Fibroblast of peridontal ligament (primary cell): Measurements from ENCODE around the gene HERC3.

Experiments used
- DNase-seq: peaks from one replicate; pipeline ENCODE4 v3.0.0-alpha.2; 2010; ENCODE audit errors: extremely low read depth

The HERC3 gene

DNA sequence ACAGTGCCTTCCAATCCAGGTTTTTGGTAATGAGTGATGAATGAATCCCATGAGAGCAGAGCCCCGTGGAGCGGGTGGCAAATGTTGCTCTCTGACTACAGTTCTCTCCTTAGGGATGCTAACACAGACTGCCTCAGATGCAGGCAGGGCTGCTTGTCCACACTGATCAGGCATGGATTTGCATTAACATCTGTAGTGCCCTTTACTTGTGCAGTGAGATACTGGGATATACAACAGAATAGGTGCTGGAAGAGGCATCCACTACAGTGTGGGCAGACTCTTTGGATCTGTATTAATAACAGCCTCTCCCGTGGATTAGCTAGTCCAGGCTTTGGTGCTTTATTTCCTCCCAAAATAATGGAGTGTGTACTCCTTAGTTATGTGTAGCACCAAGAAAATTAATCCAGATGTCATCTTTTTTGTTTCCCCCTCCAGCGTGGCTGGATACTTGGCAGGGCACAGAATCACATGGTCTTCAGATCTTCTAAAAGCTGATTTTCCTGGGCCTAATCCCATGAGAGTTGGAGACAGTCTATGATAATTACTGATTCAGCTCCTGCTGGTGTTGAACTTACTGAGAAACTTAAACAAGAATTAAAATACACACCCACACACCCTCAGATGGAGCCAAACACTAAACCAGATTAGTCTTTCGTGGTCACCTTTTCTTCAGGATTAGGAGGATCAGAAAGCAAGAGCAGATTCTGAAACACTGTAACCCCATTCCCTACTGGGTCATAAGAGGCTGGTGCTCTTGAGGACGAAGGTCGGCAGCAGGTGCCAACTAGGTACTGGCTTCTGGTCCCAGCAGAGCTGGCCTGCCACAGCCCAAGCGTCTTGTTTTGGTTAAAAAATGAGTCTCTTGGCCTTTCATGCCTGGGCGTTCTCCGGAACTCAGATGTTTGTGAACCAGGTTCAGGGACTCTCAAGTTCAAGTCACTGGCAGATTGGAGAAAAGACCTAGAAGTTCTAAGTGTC lies 128.5 kb downstream of the HERC3 start:
- DNase-seq, result peak; percentile 47

DNA sequence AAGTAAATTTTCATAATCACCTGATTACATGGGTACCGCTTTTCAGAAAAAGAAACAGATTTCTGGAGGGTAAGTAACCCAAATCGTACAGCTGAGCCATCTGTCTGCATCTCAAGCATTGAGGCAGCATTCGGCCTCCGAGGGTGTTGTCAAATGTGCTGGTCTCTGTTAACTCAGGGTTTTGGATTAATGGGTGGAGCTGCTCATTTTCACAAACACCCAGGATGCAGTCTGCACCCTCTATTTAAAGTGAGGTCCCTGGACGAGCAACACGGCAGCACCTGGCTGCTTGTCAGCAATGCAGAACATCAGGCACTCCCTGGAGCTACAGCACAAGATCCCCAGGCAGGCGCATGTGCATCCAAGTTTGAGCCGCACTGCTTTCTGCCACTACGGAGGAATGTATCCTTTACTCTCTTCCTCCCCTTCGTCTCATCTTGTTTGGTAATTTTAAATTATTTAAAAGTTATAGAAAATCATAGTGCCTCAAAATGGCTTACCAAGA lies 130.0 kb downstream of the HERC3 start:
- no peak for DNase-seq

DNA sequence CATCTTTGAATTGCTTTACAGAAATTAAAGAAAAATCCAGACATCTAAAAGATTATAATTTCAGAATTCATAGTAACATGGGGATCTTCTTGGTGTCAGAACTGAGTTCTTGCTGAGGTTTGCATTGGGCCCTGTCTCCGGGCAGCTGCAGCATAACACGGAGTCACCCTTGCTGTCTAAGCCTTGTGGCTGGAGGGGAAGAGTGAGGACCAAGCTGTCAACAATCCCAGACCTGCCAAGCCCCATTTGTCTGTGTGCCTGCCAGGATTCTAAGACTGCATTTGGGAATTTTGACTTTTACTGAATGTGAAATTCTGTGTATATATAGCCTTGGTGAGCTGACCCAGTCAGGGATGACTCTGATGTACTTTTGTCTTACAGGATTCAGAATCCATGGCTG lies 130.5 kb downstream of the HERC3 start:
- no peak for DNase-seq

DNA sequence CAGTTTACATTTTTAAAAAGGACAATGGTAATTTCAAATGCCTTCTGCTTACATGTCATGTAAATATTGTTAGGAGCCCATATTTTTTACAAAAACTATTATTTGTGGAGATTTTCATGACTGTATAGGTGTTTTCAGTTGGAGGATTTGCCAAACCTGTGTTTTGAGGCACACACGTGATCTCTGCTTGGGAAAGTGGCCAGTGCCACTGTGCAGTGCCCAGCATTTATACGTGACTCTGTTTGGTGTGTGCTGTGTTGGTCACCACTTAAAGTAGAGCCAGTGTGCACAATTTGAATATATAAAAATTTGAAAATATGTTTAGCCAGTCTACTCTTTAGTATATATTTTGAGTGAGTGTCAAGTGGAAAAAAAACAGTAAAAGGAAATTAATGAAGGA lies 132.1 kb downstream of the HERC3 start:
- no peak for DNase-seq

DNA sequence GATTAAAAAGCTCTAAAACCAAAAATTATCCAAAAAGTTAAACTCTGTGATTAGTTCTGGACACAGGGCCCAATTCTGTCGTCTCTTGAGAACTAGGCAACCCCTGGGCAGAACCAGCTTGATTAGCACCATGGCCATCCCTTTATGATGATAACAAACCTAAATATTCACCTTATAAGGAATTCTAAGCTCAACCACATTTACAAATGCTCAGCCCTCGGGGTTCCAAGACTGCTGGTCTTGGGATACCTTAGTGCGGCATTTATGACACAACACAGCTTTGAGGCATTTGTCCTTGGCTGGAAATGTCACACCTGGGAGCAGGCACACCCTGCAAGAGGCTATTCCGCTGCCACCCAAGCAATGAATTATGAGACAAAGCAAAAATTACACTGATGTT lies 132.9 kb downstream of the HERC3 start:
- DNase-seq, result no peak

DNA sequence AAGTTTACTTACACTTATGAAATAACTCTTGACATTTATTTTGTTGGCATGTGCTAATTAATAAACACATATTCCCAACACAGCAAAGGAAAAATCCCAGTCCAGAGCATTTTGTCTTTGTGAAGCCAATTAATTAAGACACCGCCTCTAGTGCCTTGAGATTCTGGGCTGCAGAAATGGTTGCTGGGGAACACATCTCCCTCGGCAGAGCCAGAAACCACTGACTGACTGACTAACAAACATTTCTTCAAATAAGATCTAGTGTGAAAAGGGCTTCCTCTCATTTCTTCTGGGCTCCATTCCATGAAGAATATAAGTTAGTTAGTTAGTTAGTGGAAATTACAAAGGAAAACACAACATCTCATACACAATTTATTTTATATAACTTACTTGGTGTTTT lies 133.7 kb downstream of the HERC3 start:
- no peak for DNase-seq

DNA sequence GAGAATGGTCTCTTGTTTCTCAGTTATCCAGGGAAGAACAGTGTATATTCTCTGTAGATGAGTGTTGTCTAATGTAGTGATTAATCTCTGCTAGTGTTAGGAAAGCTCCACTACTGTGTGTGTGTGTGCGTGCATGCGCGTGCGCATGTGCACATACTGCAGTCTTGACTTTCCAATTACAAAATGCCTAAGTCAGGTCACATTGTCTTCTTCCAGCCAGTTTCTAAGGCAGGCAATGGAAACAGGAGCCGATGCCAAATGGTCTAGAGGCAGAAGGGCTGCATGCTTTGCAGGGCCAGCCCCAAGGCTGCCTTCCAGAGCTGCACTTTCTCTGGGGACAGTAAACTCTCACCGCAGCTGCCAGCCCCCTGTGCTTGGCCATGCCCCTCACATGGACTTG lies 135.9 kb downstream of the HERC3 start:
- no peak for DNase-seq

DNA sequence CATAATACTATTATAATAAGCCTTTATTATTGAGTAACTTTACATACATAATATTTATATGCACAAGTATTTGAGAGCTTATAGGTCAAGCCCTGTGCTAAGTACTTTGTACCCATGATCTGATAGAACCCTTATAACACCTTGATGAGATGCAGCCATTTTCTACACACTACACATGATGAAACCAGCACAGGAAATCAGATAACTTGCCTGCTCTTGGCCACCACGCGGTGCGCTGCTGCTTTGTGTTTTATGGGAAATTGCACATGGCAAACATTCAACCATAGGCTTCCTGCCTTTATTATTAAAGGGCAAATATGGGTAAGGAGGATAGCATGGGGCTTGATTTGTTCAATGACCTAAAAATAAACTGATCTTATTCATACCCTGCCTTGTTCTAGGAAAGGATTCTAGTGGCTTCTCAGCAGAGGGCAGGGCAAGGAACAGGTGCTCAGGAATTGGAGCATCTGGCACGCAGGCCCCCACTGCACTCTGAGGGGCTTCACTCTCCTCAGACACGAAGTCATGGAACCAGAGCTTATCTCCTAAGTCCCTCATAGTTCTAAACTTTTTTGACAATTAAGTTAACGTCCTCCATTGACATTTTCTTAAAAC lies 137.0 kb downstream of the HERC3 start:
- DNase-seq, result no peak

DNA sequence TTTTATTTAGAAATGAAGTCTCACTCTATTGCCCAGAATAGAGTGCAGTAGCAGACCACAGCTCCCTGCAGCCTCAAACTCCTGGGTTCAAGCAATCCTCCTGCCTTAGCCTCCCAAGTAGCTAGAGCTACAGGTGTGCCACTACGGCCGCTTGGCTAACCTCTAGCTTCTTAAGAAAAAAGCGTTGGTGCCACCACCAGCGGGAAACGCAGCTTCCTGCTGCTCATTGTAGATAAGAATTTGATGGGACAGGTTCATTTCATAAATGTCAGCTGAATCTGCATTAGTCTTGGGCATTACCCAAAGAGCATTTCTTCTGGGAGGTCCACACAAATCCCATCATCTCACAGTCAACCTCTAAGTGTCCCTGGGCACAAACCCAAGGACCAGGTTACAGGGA lies 138.5 kb downstream of the HERC3 start:
- DNase-seq, result no peak

DNA sequence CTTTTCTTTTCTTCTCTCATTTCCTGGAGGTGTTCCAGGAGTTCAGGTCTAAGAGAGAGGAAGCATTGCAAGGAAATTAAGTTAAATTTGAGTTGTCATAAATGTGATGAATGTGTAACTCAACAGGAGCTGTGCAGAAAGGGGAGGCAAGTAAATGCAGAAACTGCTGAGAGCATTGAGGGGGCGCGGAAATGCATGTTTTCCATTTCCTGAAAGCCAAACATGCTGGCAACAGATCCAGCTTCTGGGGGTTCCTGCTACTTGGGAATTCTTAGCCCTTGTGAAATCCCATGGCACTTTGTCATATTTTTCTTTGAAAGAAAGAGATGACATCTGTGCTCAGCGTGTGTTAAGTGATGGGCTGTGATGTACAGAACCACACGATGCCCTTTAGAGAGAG lies 139.1 kb downstream of the HERC3 start:
- DNase-seq, result no peak

DNA sequence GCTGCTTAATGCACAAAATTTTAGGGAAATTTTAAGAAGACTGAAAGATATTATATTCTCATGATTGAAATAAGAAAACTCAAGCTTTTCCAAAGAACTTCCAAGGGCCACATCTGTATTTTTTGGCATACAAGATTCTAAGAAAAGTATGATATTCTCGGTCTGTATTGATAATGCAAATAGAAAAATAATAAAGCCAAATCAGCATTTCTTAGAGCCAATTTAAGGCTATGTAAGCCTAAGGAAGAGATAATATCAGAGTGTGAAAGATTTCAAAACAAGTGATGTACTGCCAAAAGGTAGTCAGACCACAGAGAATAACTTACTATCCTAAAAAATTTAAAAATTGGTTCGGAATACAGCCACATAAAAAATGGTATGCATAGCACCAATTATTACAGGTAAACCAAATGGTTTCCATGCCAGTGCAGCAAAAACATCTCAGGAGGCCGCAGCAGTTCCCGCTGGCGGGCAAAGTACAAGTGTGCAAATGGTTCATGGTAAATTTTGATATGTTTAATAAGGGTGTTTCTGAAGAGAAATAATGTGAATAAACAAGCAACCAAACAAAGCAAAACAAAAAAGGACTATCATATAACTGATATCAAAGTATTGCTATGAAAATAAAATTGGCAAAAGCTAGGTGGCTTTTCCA lies 140.6 kb downstream of the HERC3 start:
- DNase-seq, result no peak

DNA sequence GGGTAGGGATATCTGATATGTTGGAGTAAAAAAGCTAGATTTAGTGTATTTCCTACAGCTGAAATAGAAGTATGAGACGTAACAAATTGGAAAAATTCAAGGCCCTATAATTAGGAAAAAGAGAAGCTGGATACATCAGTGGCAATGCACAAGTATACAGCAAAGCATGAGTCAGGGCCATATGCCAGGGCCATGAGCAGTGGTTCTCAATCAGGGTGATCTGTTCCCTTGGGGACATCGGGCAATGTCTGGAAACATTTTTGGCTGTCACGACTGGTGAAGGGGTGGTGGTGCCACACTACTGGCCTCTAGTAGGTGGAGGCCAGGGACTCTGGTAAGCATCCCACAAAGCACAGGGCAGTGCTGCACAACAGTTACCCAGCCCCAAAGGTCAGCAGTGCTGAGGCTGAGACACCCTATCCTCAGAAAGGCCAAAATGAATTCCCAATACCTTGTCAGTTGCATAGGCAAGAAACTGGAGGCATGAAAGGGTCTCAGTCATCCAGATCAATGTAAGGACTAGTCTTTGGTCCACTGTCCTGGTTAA lies 142.2 kb downstream of the HERC3 start:
- no peak for DNase-seq

DNA sequence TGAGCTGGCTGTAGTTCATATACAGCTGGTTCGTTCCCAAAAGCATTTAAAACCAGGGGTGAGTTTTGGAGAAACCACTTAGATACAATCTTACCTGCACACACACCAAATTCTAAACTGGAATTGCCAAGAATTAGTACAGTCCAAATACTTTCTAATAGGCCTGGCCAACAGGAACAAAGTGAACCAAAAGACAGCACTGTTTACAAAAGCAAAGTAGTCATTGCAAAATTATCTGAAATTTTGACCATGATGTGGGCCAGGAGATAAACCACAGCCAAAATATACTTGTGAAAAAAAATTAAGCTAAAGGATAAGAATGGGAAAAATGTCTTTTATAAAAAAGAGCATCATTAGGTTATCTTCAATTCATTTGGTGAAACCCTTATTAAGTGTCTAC lies 143.3 kb downstream of the HERC3 start:
- DNase-seq, result peak; percentile 38

DNA sequence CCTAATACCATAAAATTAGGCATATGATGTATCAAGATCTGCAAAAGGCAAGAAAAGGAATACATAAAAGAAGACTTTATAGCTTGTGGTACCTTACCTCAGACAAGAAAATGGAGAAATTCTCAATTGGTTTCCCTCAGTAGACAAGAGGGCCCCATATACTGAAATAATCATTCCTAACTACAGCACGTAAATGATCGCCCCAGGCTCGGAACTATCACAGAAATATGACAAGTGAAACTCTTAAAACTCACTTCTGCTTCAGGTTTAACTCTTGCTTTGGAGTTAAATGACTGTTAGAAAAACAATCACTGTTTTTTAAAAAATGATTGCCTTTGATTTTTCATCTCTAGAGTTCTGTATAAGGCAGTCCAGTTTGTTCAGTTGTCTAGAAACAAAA lies 144.0 kb downstream of the HERC3 start:
- DNase-seq, result no peak

DNA sequence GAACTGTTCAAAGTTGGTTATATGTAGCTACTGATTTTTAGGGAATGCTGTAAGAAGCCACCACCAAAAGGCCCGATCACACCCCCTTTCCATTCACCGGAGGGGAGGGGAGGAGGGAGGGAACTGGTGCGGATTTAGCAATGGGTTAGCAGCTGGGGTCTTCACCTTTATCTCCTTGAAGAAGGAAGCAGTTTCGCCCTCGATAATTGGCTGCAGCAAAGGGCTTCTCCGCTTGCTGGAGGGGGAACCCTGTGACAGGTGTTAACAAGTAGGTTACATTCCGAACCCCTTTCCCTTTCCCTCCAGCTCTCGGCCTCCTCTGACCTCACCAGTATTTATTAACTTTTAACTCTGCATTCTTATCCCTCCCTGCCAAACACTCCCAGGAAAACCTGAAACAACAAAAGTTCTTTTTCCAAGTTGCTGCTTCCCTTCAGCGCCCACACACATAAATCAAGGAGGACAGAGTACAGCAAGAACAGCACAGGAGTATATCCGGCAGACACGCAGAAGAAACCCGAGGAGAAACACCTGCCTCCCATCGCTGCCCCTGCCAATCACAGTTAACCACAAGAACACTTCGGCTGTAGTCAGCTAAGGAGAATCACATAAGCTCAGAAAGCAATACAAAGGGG lies 145.1 kb downstream of the HERC3 start:
- DNase-seq, result no peak

DNA sequence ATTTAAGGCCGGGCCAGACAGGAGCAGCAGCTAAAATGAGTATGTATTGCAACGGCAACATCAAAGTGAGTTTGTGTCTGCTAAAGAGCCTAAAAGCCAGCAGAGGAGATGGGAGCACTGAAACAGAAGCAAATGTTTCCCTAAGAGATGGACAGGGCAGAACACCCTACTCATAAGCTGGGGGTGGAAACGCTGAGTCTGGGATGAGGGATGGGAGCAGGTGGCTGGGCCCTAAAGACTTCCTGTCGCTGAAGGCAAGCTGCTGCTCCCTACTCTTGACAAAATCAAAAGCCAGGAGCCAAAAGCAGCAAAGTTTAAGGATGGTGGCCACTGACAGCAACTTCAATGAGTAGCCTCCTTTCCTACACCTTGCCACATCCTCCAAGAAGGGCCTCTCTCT lies 145.9 kb downstream of the HERC3 start:
- no peak for DNase-seq

DNA sequence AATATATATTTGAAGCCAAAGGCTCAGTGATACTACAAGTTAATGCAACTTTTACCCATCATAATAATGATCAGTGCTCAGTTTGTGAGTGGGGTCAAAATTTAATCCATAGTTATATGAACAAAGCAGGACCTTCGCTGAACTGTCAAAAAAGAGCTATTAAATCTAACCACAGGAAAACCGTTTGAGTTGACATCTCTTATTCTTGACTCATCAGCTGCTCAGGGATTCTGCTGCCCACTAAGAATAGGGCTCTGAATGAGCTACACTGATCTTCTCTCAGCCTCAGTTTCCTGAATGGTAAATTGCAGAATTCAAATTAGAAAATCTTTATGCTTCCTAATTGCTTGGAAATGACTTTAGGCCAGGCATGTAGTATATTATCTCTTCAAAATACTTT lies 150.3 kb downstream of the HERC3 start:
- no peak for DNase-seq

DNA sequence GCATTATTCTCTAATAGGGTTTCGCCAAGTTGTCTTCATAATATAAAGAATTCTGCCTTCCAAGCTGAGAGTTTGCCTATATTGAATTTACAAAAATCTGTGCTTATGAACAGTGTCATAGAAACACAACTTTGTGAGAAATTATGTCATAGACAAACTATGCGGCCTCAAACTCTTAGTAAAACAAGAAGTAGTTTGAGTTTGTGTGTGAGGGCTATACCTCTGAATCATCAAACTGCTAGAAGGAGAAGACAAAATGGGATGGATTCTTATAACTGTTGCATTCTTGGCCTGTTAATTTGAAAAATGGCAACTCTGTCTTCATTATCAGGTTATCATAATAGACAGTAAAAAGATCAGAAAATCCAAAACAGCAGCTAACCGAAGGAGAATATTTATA lies 151.4 kb downstream of the HERC3 start:
- peak; percentile 90 for DNase-seq

DNA sequence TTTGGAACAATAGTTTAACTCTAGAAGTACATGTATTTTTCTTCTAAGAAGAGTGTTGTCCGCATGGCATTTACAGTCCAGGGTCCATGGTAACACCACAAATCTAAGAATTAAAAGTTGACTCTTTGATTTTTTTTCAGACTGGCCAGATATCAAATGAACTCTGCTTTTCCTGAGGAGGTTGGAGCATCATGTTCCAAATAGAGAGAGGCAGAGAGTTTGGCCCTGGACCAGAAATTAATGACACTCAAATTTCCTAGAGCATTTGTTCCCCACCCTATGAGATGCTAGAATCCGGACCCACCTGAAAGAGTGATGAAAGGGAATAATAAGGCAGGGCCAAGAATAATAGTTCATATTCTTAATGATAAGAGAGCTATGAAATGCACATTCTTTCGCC lies 152.3 kb downstream of the HERC3 start:
- DNase-seq, result no peak

DNA sequence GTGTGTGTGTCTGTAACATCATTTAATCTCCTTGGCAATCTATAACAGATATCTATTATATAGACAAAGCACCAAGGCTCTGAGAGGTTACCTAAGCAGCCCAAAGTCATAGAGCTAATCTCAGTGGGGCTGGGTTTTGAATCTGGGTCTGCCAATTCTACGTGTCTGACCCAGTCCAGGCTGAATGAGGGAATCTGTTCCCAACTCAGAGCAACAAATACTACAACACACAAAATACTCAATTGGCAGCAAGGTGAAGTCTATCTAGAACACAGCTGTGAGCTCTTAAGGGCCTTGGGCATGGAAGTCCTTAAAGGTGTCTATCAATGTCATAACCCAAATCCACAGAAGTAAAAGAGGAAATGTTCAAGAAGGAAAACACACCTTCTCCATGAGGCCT lies 152.9 kb downstream of the HERC3 start:
- DNase-seq, result no peak

DNA sequence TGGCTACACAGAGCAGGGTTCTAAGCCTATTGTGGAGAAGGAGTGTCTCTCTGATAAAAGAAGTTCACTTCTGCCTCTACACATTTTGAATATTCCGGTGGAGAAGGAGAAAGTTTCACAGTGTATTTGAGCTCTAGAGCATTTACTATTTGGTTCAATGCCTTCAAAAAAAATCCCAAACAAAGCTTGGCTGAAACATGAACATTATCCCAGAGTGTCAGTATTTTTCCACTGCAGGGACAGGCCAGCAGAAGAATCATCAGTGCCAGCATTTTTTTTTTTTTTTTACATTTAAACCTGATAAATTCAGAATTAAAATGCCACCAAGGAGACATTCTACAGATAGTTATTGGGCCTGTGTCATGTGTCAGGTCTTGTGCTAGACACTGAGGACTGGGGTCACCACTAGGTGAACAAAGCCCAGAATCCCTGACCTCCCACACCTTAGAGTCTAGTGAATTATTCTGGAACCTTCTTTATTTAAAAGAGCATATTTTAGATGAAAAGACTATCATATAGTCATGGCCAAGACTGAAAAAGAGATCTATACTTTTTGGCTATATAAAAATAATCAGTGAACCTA lies 153.4 kb downstream of the HERC3 start:
- no peak for DNase-seq

DNA sequence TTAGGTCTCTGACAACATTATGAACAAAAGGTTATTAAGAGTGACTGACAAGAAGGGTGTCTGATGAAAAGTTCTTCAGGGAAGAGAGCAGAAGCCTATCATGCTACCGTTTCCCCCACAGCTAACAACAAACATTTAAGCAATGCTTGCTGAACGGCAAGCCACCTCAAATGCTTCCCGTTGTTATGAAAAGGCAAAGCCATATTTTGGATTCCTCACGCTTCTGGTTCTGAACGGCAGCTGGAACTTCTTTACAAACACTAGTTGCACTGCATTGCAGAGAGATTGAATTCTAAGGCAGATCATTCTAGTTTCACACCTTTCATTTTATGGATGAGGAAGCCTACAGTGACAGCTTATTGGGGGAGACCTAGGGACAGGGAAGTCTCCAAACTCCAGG lies 153.9 kb downstream of the HERC3 start:
- DNase-seq, result no peak
